HEK293 (cell line): ENCODE results near the gene GPR39.

Experiments used
- CTCF ChIA-PET: fragments of 350-600 bp; formaldehyde crosslinking; extraction: SDS; loops from one replicate; lab custom pipeline; 2021; ENCODE audit warnings: antibody characterized with exemption; lab: Yijun Ruan, JAX
- POLR2A ChIA-PET: fragments of 300-600 bp; formaldehyde crosslinking; extraction: SDS; loops from one replicate; lab custom pipeline; 2020; ENCODE audit warnings: antibody characterized with exemption, inconsistent platforms; lab: Yijun Ruan, JAX
- H3K27ac ChIP-seq: fragments of 200-500 bp; sonication (Bioruptor generic); 2 replicates; pipeline ENCODE4 v1.5.1; 2014; ENCODE audit warnings: low read depth, low read length, control low read depth, inconsistent platforms; ENCODE audit errors: extremely low read depth
- H3K36me3 ChIP-seq, 2 experiments: fragments of 200-500 bp in 1 of 2; sonication (Bioruptor generic) in 1 of 2; 1 replicate in 1 of 2; 2 replicates in 1 of 2; pipeline ENCODE4 v1.5.1; 2014 to 2017; ENCODE audit warnings: inconsistent platforms in 2 of 2, low read length in 2 of 2; ENCODE audit not compliant: control insufficient read depth in 2 of 2, insufficient read depth in 1 of 2
- H3K4me1 ChIP-seq: fragments of 200-500 bp; sonication (Bioruptor generic); 2 replicates; pipeline ENCODE4 v1.5.1; 2014; ENCODE audit warnings: mild to moderate bottlenecking, low read length, inconsistent platforms; ENCODE audit not compliant: control insufficient read depth, insufficient read depth
- H3K4me3 ChIP-seq: 2 replicates; pipeline ENCODE4 v1.5.1; 2011; ENCODE audit warnings: low read depth, mild to moderate bottlenecking, control low read depth, low read length, moderate library complexity
- H3K9me3 ChIP-seq: fragments of 200-500 bp; sonication (Bioruptor generic); 2 replicates; pipeline ENCODE4 v1.5.1; 2014; ENCODE audit warnings: low read depth, low read length, inconsistent platforms; ENCODE audit not compliant: control insufficient read depth, insufficient read depth
- GLI4 ChIP-seq: fragments of 450-650 bp; formaldehyde crosslinking; IDR thresholded peaks from 2 replicates; pipeline ENCODE4 v1.5.1; 2016; ENCODE audit warnings: missing biosample characterization, missing genetic modification characterization
- HIC1 ChIP-seq: fragments of 450-650 bp; formaldehyde crosslinking; IDR thresholded peaks from 2 replicates; pipeline ENCODE4 v1.5.1; 2016; ENCODE audit warnings: missing biosample characterization, missing genetic modification characterization
- HOXA7 ChIP-seq: sonication (generic); formaldehyde crosslinking; IDR thresholded peaks from 2 replicates; pipeline ENCODE4 v1.8.1; 2022; ENCODE audit warnings: missing genetic modification reagents, borderline replicate concordance
- INSM2 ChIP-seq: fragments of 450-650 bp; formaldehyde crosslinking; IDR thresholded peaks from 2 replicates; pipeline ENCODE4 v1.5.1; 2016; ENCODE audit warnings: missing biosample characterization, missing genetic modification characterization
- KLF9 ChIP-seq: fragments of 450-650 bp; formaldehyde crosslinking; IDR thresholded peaks from 2 replicates; pipeline ENCODE4 v1.5.1; 2016; ENCODE audit warnings: missing biosample characterization, missing genetic modification characterization, low read depth
- REPIN1 ChIP-seq: fragments of 450-650 bp; formaldehyde crosslinking; IDR thresholded peaks from 2 replicates; pipeline ENCODE4 v1.5.1; 2017; ENCODE audit warnings: missing biosample characterization, missing genetic modification characterization, low read depth
- TCF7L2 ChIP-seq: IDR thresholded peaks from 2 replicates; pipeline ENCODE4 v1.6.1; 2011; ENCODE audit warnings: low read depth, mild to moderate bottlenecking, inconsistent platforms, low read length, moderate library complexity, borderline replicate concordance
- ZBTB48 ChIP-seq: fragments of 450-650 bp; formaldehyde crosslinking; IDR thresholded peaks from 2 replicates; pipeline ENCODE4 v1.5.1; 2016; ENCODE audit warnings: missing biosample characterization, missing genetic modification characterization
- ZBTB6 ChIP-seq: fragments of 450-650 bp; formaldehyde crosslinking; IDR thresholded peaks from 2 replicates; pipeline ENCODE4 v1.5.1; 2017; ENCODE audit warnings: missing biosample characterization, missing genetic modification characterization
- ZNF10 ChIP-seq: fragments of 450-650 bp; formaldehyde crosslinking; IDR thresholded peaks from 2 replicates; pipeline ENCODE4 v1.5.1; 2017; ENCODE audit warnings: missing biosample characterization, missing genetic modification characterization
- ZNF121 ChIP-seq: fragments of 450-650 bp; formaldehyde crosslinking; IDR thresholded peaks from 2 replicates; pipeline ENCODE4 v1.5.1; 2016; ENCODE audit warnings: missing biosample characterization, missing genetic modification characterization
- ZNF133 ChIP-seq: fragments of 450-650 bp; formaldehyde crosslinking; IDR thresholded peaks from 2 replicates; pipeline ENCODE4 v1.5.1; 2016; ENCODE audit warnings: missing biosample characterization, missing genetic modification characterization
- ZNF146 ChIP-seq: fragments of 450-650 bp; formaldehyde crosslinking; IDR thresholded peaks from 2 replicates; pipeline ENCODE4 v1.5.1; 2016; ENCODE audit warnings: missing biosample characterization, missing genetic modification characterization
- ZNF16 ChIP-seq: fragments of 450-650 bp; formaldehyde crosslinking; IDR thresholded peaks from 2 replicates; pipeline ENCODE4 v1.5.1; 2016; ENCODE audit warnings: low read depth, missing biosample characterization, missing genetic modification characterization
- ZNF169 ChIP-seq: fragments of 450-650 bp; formaldehyde crosslinking; IDR thresholded peaks from 2 replicates; pipeline ENCODE4 v1.5.1; 2016; ENCODE audit warnings: missing biosample characterization, missing genetic modification characterization
- ZNF324 ChIP-seq: fragments of 450-650 bp; formaldehyde crosslinking; IDR thresholded peaks from 2 replicates; pipeline ENCODE4 v1.5.1; 2016; ENCODE audit warnings: missing biosample characterization, missing genetic modification characterization
- ZNF37A ChIP-seq: fragments of 450-650 bp; IDR thresholded peaks from 2 replicates; pipeline ENCODE4 v1.5.1; 2018; ENCODE audit warnings: missing biosample characterization, missing genetic modification characterization
- ZNF580 ChIP-seq: fragments of 450-650 bp; formaldehyde crosslinking; IDR thresholded peaks from 2 replicates; pipeline ENCODE4 v1.5.1; 2016; ENCODE audit warnings: missing biosample characterization, missing genetic modification characterization
- ZNF600 ChIP-seq: fragments of 450-650 bp; formaldehyde crosslinking; IDR thresholded peaks from 2 replicates; pipeline ENCODE4 v1.5.1; 2016; ENCODE audit warnings: missing biosample characterization, missing genetic modification characterization
- ZNF660 ChIP-seq: fragments of 450-650 bp; IDR thresholded peaks from 2 replicates; pipeline ENCODE4 v1.5.1; 2018; ENCODE audit warnings: missing biosample characterization, mild to moderate bottlenecking, missing genetic modification characterization
- ZNF670 ChIP-seq: fragments of 450-650 bp; formaldehyde crosslinking; IDR thresholded peaks from 2 replicates; pipeline ENCODE4 v1.5.1; 2016; ENCODE audit warnings: missing biosample characterization, missing genetic modification characterization, low read depth

Gene GPR39

GRCh38 chr2:132550946-132551345 is 134.3 kb downstream of the GPR39 start:
- TF ChIP-seq ZNF324 (tag by site-specific recombination) (no peak), ZNF580 (tag by site-specific recombination) (no peak), ZNF133 (no peak)
- CTCF ChIA-PET: interaction anchor here (0.6 to 0.9 kb wide), 4 partner anchors 615 to 1334 kb away, joined by 3 to 4 read pairs (median 3); no protein-coding TSS in a partner anchor

GRCh38 chr2:132557694-132558093 is 141.1 kb downstream of the GPR39 start:
- no peaks in the 10 kb centered on the region for H3K36me3 ChIP-seq
- H3K4me1 ChIP-seq: no peaks in the 10 kb centered on the region
- TF ChIP-seq ZNF16 (tag by site-specific recombination) (no peak), ZNF133 (no peak), ZBTB48 (tag by site-specific recombination) (no peak), HOXA7 (CRISPR knock-in tag) (no peak), ZNF660 (tag by site-specific recombination) (no peak), ZNF146 (tag by site-specific recombination) (no peak), ZNF600 (tag by site-specific recombination) (no peak), TCF7L2 (no peak), GLI4 (no peak), INSM2 (tag by site-specific recombination) (no peak), ZNF37A (tag by site-specific recombination) (no peak), ZBTB6 (tag by site-specific recombination) (no peak), KLF9 (tag by site-specific recombination) (no peak), ZNF670 (tag by site-specific recombination) (no peak), ZNF169 (no peak), HIC1 (tag by site-specific recombination) (no peak), ZNF121 (no peak), ZNF10 (tag by site-specific recombination) (no peak), REPIN1 (no peak)
- H3K4me3 ChIP-seq: no peak overlapping the region
- no peaks in the 10 kb centered on the region for H3K9me3 ChIP-seq
- CTCF ChIA-PET: interaction anchor here (3.7 kb wide), 1 partner anchor 10 kb away, joined by 18 read pairs; no protein-coding TSS in a partner anchor
- POLR2A ChIA-PET: no interaction called here
- H3K27ac ChIP-seq: no peak overlapping the region

More at GRCh38 chr2:132550946-132551345, 134.3 kb downstream of the GPR39 start:
- no peaks in the 10 kb centered on the region for H3K4me1 ChIP-seq
- no peaks in the 10 kb centered on the region for H3K36me3 ChIP-seq
- H3K4me3 ChIP-seq: no peak overlapping the region
- H3K27ac ChIP-seq: no peak overlapping the region
- POLR2A ChIA-PET: no interaction called here
- no peaks in the 10 kb centered on the region for H3K9me3 ChIP-seq
